NCI-H2196 (cell line): Measurements from ENCODE around the gene EMC6.

Experiments
- DNase-seq: peaks from one replicate; lab custom pipeline; 2025; ENCODE audit not compliant: unreplicated experiment; lab: John Stamatoyannopoulos, UW

Gene EMC6

GRCh38 chr17:3655766-3656165 is 12.8 kb upstream of the EMC6 start:
- DNase-seq, result no peak

- no peak for DNase-seq
Measured at GRCh38 chr17:3656353-3656752, 12.3 kb upstream of the EMC6 start.

- DNase-seq, result no peak
Measured at GRCh38 chr17:3656755-3657587, 11.6 kb upstream of the EMC6 start.

GRCh38 chr17:3657588-3657869 is 11.1 kb upstream of the EMC6 start:
- DNase-seq, result no peak

- DNase-seq, result no peak
Measured at GRCh38 chr17:3657874-3658783, 10.5 kb upstream of the EMC6 start.

GRCh38 chr17:3658784-3659449 is 9.7 kb upstream of the EMC6 start:
- DNase-seq, result no peak

- DNase-seq, result no peak
Measured at GRCh38 chr17:3659541-3660111, 9.0 kb upstream of the EMC6 start.

GRCh38 chr17:3660311-3660891 is 8.2 kb upstream of the EMC6 start:
- DNase-seq, result no peak

- DNase-seq, result no peak
Measured at GRCh38 chr17:3663102-3664011, 5.3 kb upstream of the EMC6 start.

GRCh38 chr17:3665834-3666233 is 2.8 kb upstream of the EMC6 start:
- no peak for DNase-seq

- DNase-seq, result no peak
Measured at GRCh38 chr17:3666516-3666915, 2.1 kb upstream of the EMC6 start.

- DNase-seq, result peak; percentile 19
Measured at GRCh38 chr17:3667366-3668278, 990 bp upstream of the EMC6 start.

- no peak for DNase-seq
Measured at GRCh38 chr17:3669085-3669347, 404 bp downstream of the EMC6 start.

- no peak for DNase-seq
Measured at GRCh38 chr17:3669548-3669947, 936 bp downstream of the EMC6 start.

- no peak for DNase-seq
Measured at GRCh38 chr17:3672571-3672970, 4.0 kb downstream of the EMC6 start.

- no peak for DNase-seq
Measured at GRCh38 chr17:3675886-3676285, 7.3 kb downstream of the EMC6 start.

GRCh38 chr17:3678095-3678820 is 9.6 kb downstream of the EMC6 start:
- DNase-seq, result no peak

- DNase-seq, result no peak
Measured at GRCh38 chr17:3678821-3679530, 10.4 kb downstream of the EMC6 start.
